Neural cell (in vitro differentiated cells): ENCODE results near the gene CCDC158. TPM values are rescaled to one million over a fixed set of nuclear protein-coding genes. Genes with fewer than 3 reads are reported as not detected.

ENCODE experiments used
- H2AFZ ChIP-seq: fragments of 200-600, 300-800 bp; sonication (generic), shearing (Covaris generic); 2 replicates; pipeline ENCODE4 v1.6.0; 2014; ENCODE audit warnings: low read depth, mild to moderate bottlenecking, antibody characterized with exemption, low read length, moderate library complexity
- H3F3A ChIP-seq: fragments of 200-600 bp; shearing (Covaris generic); 2 replicates; pipeline ENCODE4 v1.6.1; 2016; ENCODE audit warnings: mild to moderate bottlenecking, moderate library complexity, mixed read lengths, antibody characterized with exemption, low read length; ENCODE audit not compliant: insufficient read depth, poor library complexity, severe bottlenecking
- H3K27ac ChIP-seq: fragments of 200-600, 300-800 bp; sonication (generic), shearing (Covaris generic); 2 replicates; pipeline ENCODE4 v1.5.1; 2014; ENCODE audit warnings: mild to moderate bottlenecking, low read length, moderate library complexity
- H3K27me3 ChIP-seq: fragments of 300-800, 200-600 bp; sonication (generic), shearing (Covaris generic); 2 replicates; pipeline ENCODE4 v1.6.0; 2014; ENCODE audit warnings: mild to moderate bottlenecking, low read depth, low read length, moderate library complexity; ENCODE audit not compliant: insufficient read depth
- H3K36me3 ChIP-seq: fragments of 300-800, 200-600 bp; sonication (generic), shearing (Covaris generic); 2 replicates; pipeline ENCODE4 v1.5.1; 2014; ENCODE audit warnings: mild to moderate bottlenecking, antibody characterized with exemption, low read length, moderate library complexity; ENCODE audit not compliant: insufficient read depth
- H3K4me2 ChIP-seq: fragments of 300-800, 200-600 bp; sonication (generic), shearing (Covaris generic); 2 replicates; pipeline ENCODE4 v1.6.0; 2014; ENCODE audit warnings: mild to moderate bottlenecking, low read length
- H3K4me3 ChIP-seq: fragments of 300-800, 200-600 bp; sonication (generic), shearing (Covaris generic); 2 replicates; pipeline ENCODE4 v1.5.1; 2014; ENCODE audit warnings: mild to moderate bottlenecking, low read length, moderate library complexity
- H3K79me2 ChIP-seq: fragments of 200-600 bp; shearing (Covaris generic); replicated peaks from 2 replicates; pipeline ENCODE4 v1.6.0; 2014; ENCODE audit warnings: mild to moderate bottlenecking, low read length, moderate library complexity; ENCODE audit not compliant: insufficient read depth
- H3K9ac ChIP-seq: fragments of 300-800, 200-600 bp; sonication (generic), shearing (Covaris generic); 2 replicates; pipeline ENCODE4 v1.6.1; 2016; ENCODE audit warnings: mild to moderate bottlenecking, low read length, mixed read lengths
- H3K9me2 ChIP-seq: fragments of 200-600 bp; shearing (Covaris generic); 2 replicates; pipeline ENCODE4 v1.6.1; 2016; ENCODE audit warnings: mild to moderate bottlenecking, low read length, mixed read lengths; ENCODE audit not compliant: insufficient read depth
- H3K9me3 ChIP-seq: fragments of 200-600, 300-800 bp; sonication (generic), shearing (Covaris generic); 2 replicates; pipeline ENCODE4 v1.6.1; 2016; ENCODE audit warnings: mild to moderate bottlenecking, mixed run types, low read length, moderate library complexity, mixed read lengths
- H4K20me1 ChIP-seq: fragments of 200-600 bp; shearing (Covaris generic); 2 replicates; pipeline ENCODE4 v1.6.1; 2016; ENCODE audit warnings: mild to moderate bottlenecking, mixed run types; ENCODE audit not compliant: insufficient read depth
- CTCF ChIP-seq: fragments of 450-650 bp; IDR thresholded peaks from 2 replicates; pipeline ENCODE4 v1.5.1; 2014; ENCODE audit warnings: antibody characterized with exemption, mild to moderate bottlenecking, moderate library complexity; ENCODE audit not compliant: poor library complexity, severe bottlenecking
- EP300 ChIP-seq: fragments of 450-650 bp; conservative IDR thresholded peaks from 2 replicates; pipeline ENCODE4 v1.6.1; 2014; ENCODE audit warnings: antibody characterized with exemption, mild to moderate bottlenecking, moderate library complexity; ENCODE audit not compliant: poor library complexity, severe bottlenecking
- EZH2 ChIP-seq: fragments of 200-600, 300-800 bp; shearing (Covaris generic), sonication (generic); IDR thresholded peaks from 2 replicates; pipeline ENCODE4 v1.6.1; 2014; ENCODE audit warnings: antibody characterized with exemption, low read length, borderline replicate concordance, mild to moderate bottlenecking; ENCODE audit not compliant: insufficient read depth, poor library complexity, severe bottlenecking
- MXI1 ChIP-seq: fragments of 450-650 bp; conservative IDR thresholded peaks from 2 replicates; pipeline ENCODE4 v1.6.1; 2014; ENCODE audit warnings: antibody characterized with exemption, mild to moderate bottlenecking; ENCODE audit not compliant: poor library complexity, severe bottlenecking
- POLR2AphosphoS5 ChIP-seq: IDR thresholded peaks from 2 replicates; pipeline ENCODE4 v1.6.1; 2012
- RAD21 ChIP-seq: fragments of 450-650 bp; conservative IDR thresholded peaks from 2 replicates; pipeline ENCODE4 v1.6.1; 2014; ENCODE audit warnings: antibody characterized with exemption, mild to moderate bottlenecking, moderate library complexity
- REST ChIP-seq: IDR thresholded peaks from 2 replicates; pipeline ENCODE4 v1.6.1; 2012; ENCODE audit warnings: borderline replicate concordance
- SMC3 ChIP-seq: fragments of 450-650 bp; conservative IDR thresholded peaks from 2 replicates; pipeline ENCODE4 v1.6.1; 2014; ENCODE audit warnings: antibody characterized with exemption, mild to moderate bottlenecking, moderate library complexity; ENCODE audit not compliant: poor library complexity
- TAF1 ChIP-seq: IDR thresholded peaks from 2 replicates; pipeline ENCODE4 v1.6.1; 2012; ENCODE audit warnings: low read depth
- polyA plus RNA-seq: library from polyadenylated mRNA; depleted of rRNA; stranded (reverse); fragments of >200 nt; gene quantifications from 2 replicates; pipeline ENCODE4 v1.2.3, GENCODE V29; 2014

Gene CCDC158
- polyA plus RNA-seq, 1 donor from 2014 or later: not detected

GRCh38 chr4:76270244-76271175, 150.4 kb downstream of the CCDC158 start:
- Histone ChIP-seq H3K9ac (no peak overlapping the region), H3K27me3 (no peaks in the 10 kb centered on the region), H3K4me2 (no peak overlapping the region), H3K9me2 (no peaks in the 10 kb centered on the region), H3K27ac (no peak overlapping the region), H3F3A (no peaks in the 10 kb centered on the region), H3K79me2 (no peaks in the 10 kb centered on the region), H4K20me1 (no peaks in the 10 kb centered on the region), H3K9me3 (no peaks in the 10 kb centered on the region), H3K36me3 (no peaks in the 10 kb centered on the region), H2AFZ (no peak overlapping the region), H3K4me3 (no peak overlapping the region)
- no peak for TF ChIP-seq POLR2AphosphoS5
- TF ChIP-seq EP300: no peak
- no peak for TF ChIP-seq MXI1
- TF ChIP-seq RAD21: no peak
- no peak for TF ChIP-seq CTCF
- TF ChIP-seq TAF1: no peak
- no peak for TF ChIP-seq SMC3
- TF ChIP-seq EZH2: no peak
- no peak for TF ChIP-seq REST

- Histone ChIP-seq H3K4me2 (no peak overlapping the region), H3K9me2 (no peaks in the 10 kb centered on the region), H2AFZ (no peak overlapping the region), H3K79me2 (no peaks in the 10 kb centered on the region), H3K9me3 (no peaks in the 10 kb centered on the region), H4K20me1 (no peaks in the 10 kb centered on the region), H3K36me3 (no peaks in the 10 kb centered on the region), H3K9ac (no peak overlapping the region), H3K27ac (no peak overlapping the region), H3K27me3 (no peaks in the 10 kb centered on the region), H3F3A (no peaks in the 10 kb centered on the region), H3K4me3 (no peak overlapping the region)
- TF ChIP-seq POLR2AphosphoS5 (no peak), TAF1 (no peak), SMC3 (no peak), EZH2 (no peak), EP300 (no peak), REST (no peak), MXI1 (no peak), CTCF (no peak), RAD21 (no peak)
Observed at GRCh38 chr4:76267811-76268210, 153.1 kb downstream of the CCDC158 start.
